Transverse colon (tissue), 4 donors: ENCODE results near the gene DHX34. TPM values are rescaled to one million over a fixed set of nuclear protein-coding genes. Genes with fewer than 3 reads are reported as not detected.

Experiments used
- DNase-seq: peaks from one replicate; pipeline ENCODE4 v3.0.0-alpha.2; 2019
- H3K27ac ChIP-seq, 4 donors: fragments of 200-600 bp; sonication (generic); 2 replicates each; pipeline ENCODE4 v1.5.1; 2016 to 2018; ENCODE audit warnings: inconsistent platforms in 4 of 4
- H3K27me3 ChIP-seq: fragments of 200-600 bp; sonication (generic); 2 replicates; pipeline ENCODE4 v1.5.1; 2017; ENCODE audit warnings: inconsistent platforms
- H3K36me3 ChIP-seq, 4 donors: fragments of 200-600 bp; sonication (generic); 2 replicates each; pipeline ENCODE4 v1.5.1; 2017 to 2019; ENCODE audit warnings: inconsistent platforms in 4 of 4
- H3K4me1 ChIP-seq, 4 donors: fragments of 200-600 bp; sonication (generic); 2 replicates each; pipeline ENCODE4 v1.5.1; 2017 to 2020; ENCODE audit warnings: inconsistent platforms in 4 of 4
- H3K4me3 ChIP-seq, 4 donors: fragments of 200-600 bp; sonication (generic); 1 replicate in 1 of 4; 2 replicates in 3 of 4; pipeline versions ENCODE4 v1.5.1 to v1.6.1; 2017 to 2019; ENCODE audit warnings: inconsistent platforms in 4 of 4
- H3K9me3 ChIP-seq, 2 donors: fragments of 200-600 bp; sonication (generic); 2 replicates each; pipeline ENCODE4 v1.5.1; 2017 to 2019; ENCODE audit warnings: inconsistent platforms in 2 of 2
- CTCF ChIP-seq, 5 experiments: fragments of 200-600 bp in 3 of 5; fragments of 450-650 bp in 2 of 5; sonication (generic) in 3 of 5; IDR thresholded peaks; 1 replicate in 2 of 5; 2 replicates in 3 of 5; pipeline ENCODE4 v1.5.1; 2016 to 2017; ENCODE audit warnings: antibody characterized with exemption in 5 of 5, inconsistent platforms in 3 of 5, mild to moderate bottlenecking in 2 of 5, moderate library complexity in 1 of 5
- EP300 ChIP-seq: sonication (generic); formaldehyde crosslinking; IDR thresholded peaks from one replicate; pipeline ENCODE4 v1.6.1; 2017; ENCODE audit warnings: antibody characterized with exemption, low read depth
- POLR2A ChIP-seq: fragments of 450-650 bp; IDR thresholded peaks from one replicate; pipeline ENCODE4 v1.6.1; 2016; ENCODE audit warnings: antibody characterized with exemption, mild to moderate bottlenecking, moderate library complexity
- POLR2AphosphoS5 ChIP-seq, 3 donors: sonication (generic); formaldehyde crosslinking; IDR thresholded peaks; one replicate each; pipeline ENCODE4 v1.6.1; 2016; ENCODE audit warnings: antibody characterized with exemption in 3 of 3
- WGBS, 2 donors: methylation state at CpG; one replicate each; pipeline ENCODE4 v1.1.5; 2018; ENCODE audit warnings: low coverage in 1 of 2; 5-methylcytosine and 5-hydroxymethylcytosine counted together
- in situ Hi-C, 4 donors: fragments of 200-750 bp; cut with MboI; loops; one replicate each; pipeline versions ENCODE4 v1.15.0 to v1.15.1; 2017; ENCODE audit warnings: low sequenced_read_pairs in 3 of 4, low pct_ligation_motif_present in 1 of 4, low pct_unique_long_range_greater_than_20kb in 1 of 4
- intact Hi-C: fragments of 100-400 bp; cut with DNase I; formaldehyde crosslinking; loops from one replicate; pipeline ENCODE4 v1.15.1; 2023; ENCODE audit warnings: low total_unique reads
- total RNA-seq, 4 donors: library from RNA; depleted of rRNA; stranded (reverse); fragments of >200 nt; gene quantifications; one replicate each; pipeline ENCODE4 v1.1.0, GENCODE V29; 2016

DHX34 gene
- total RNA-seq, 4 donors from 2014 or later, result 12.4 to 30.3 (median 21.3) TPM

- intact Hi-C loops, result loop anchor here (10.0 kb wide), 1 partner anchor 70 kb away; no protein-coding TSS in a partner anchor
- Histone ChIP-seq H3K4me1 (no peaks in the 10 kb centered on the region), H3K36me3 (no peaks in the 10 kb centered on the region), H3K9me3 (no peaks in the 10 kb centered on the region), H3K4me3 (no peak overlapping the region), H3K27me3 (peaks cover 13% of the 10 kb centered on the region), H3K27ac (peak overlapping the region; percentile 13 to 35 (median 20))
- in situ Hi-C loops, result loop anchor here in 1 of 4 donors (25.0 kb wide), 1 partner anchor 397 kb away; the partner anchor contains the start of gene EHD2
- WGBS, 2 donors, result 35 to 36% methylated on average over 2 to 12 of the region's 12 CpGs
- TF ChIP-seq POLR2AphosphoS5 (IDR thresholded peaks at IDR 0.05) (peak in 2 of 3 donors; percentile 15 to 42), EP300 (peak; percentile 61), CTCF (IDR thresholded peaks at IDR 0.05) (no peak), POLR2A (no peak)
- DNase-seq, result peak; percentile 44
Measured at GRCh38 chr19:47315125-47315821, 33.8 kb upstream of the DHX34 start.

DNA sequence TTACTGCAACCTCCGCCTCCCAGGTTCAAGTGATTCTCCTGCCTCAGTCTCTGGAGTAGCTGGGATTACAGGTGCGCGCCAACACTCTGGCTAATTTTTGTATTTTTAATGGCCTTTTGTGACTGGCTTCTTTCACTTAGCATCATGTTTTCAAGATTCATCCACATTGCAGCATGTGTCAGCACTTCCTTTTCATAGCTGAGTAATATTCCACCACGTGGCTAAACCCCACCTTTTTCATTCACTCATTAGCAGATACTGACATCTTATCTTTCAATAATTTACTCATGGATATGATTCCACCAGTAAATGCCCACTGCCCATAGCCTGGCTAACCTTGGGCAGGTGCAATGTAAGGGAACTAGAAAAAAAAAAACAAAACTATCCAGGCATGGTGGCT, 32.6 kb upstream of the DHX34 start:
- in situ Hi-C loops (loop anchor here in 1 of 4 donors (25.0 kb wide), 1 partner anchor 396 kb away; the partner anchor contains the start of gene EHD2), intact Hi-C loops (loop anchor here (10.0 kb wide), 1 partner anchor 68 kb away; no protein-coding TSS in a partner anchor)
- peaks cover 5% of the 10 kb centered on the region for H3K27me3 ChIP-seq
- TF ChIP-seq POLR2A, result no peak
- H3K27ac ChIP-seq, result no peak overlapping the region
- 70 to 84% methylated on average over 2 to 4 of the region's 4 CpGs for whole genome bisulfite sequencing, 2 donors
- no peak overlapping the region for H3K4me3 ChIP-seq
- H3K9me3 ChIP-seq, result no peaks in the 10 kb centered on the region
- no peaks in the 10 kb centered on the region for H3K4me1 ChIP-seq
- DNase-seq, result no peak
- H3K36me3 ChIP-seq, result no peaks in the 10 kb centered on the region

GRCh38 chr19:47319923-47320871, 28.9 kb upstream of the DHX34 start:
- Histone ChIP-seq H3K4me3 (no peak overlapping the region), H3K27me3 (peaks cover 4% of the 10 kb centered on the region), H3K9me3 (no peaks in the 10 kb centered on the region), H3K36me3 (no peaks in the 10 kb centered on the region), H3K4me1 (no peaks in the 10 kb centered on the region), H3K27ac (no peak overlapping the region)
- TF ChIP-seq EP300 (no peak), CTCF (IDR thresholded peaks at IDR 0.05) (no peak), POLR2AphosphoS5 (IDR thresholded peaks at IDR 0.05) (no peak), POLR2A (no peak)
- intact Hi-C loops (loop anchor here (10.0 kb wide), 1 partner anchor 65 kb away; no protein-coding TSS in a partner anchor), in situ Hi-C loops (loop anchor here in 1 of 4 donors (25.0 kb wide), 1 partner anchor 392 kb away; the partner anchor contains the start of gene EHD2)
- 93 to 95% methylated on average over 17 to 46 of the region's 46 CpGs for WGBS, 2 donors
- no peak for DNase-seq

DNA sequence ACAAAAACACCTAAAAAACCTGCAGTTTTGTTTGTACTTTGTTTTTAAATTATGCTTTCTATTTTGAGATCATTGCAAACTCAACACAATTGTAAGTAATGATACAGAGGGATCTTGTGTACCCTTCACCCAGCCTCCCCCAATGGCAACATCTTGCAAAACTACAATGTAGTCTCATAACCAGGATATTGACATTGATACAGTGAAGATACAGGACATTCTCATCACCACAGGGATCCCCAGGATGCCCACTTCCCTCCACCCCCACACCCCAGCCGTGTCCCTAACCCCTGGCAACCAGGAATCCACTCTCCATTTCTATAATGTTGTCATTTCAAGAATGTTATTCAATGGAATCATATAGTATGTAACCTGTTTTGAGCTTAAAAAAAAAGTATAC, 27.5 kb upstream of the DHX34 start:
- H3K36me3 ChIP-seq, result no peaks in the 10 kb centered on the region
- intact Hi-C loops, result no loop called here
- TF ChIP-seq POLR2A (no peak), POLR2AphosphoS5 (IDR thresholded peaks at IDR 0.05) (no peak), CTCF (IDR thresholded peaks at IDR 0.05) (no peak)
- H3K27ac ChIP-seq, result no peak overlapping the region
- peaks cover 4% of the 10 kb centered on the region for H3K27me3 ChIP-seq
- no peaks in the 10 kb centered on the region for H3K9me3 ChIP-seq
- no peak overlapping the region for H3K4me3 ChIP-seq
- in situ Hi-C loops, result loop anchor here in 1 of 4 donors (25.0 kb wide), 1 partner anchor 391 kb away; the partner anchor contains the start of gene EHD2
- 60 to 67% methylated on average over 1 of the region's 1 CpG for WGBS, 2 donors
- no peaks in the 10 kb centered on the region for H3K4me1 ChIP-seq
- no peak for DNase-seq
